ENCODE data around the gene ELP1. TPM values are rescaled to one million over a fixed set of nuclear protein-coding genes. Genes with fewer than 3 reads are reported as not detected.

ELP1 gene
- total RNA-seq, 4 donors from 2014 or later, result 10.0 to 27.2 (median 19.1) TPM

DNA sequence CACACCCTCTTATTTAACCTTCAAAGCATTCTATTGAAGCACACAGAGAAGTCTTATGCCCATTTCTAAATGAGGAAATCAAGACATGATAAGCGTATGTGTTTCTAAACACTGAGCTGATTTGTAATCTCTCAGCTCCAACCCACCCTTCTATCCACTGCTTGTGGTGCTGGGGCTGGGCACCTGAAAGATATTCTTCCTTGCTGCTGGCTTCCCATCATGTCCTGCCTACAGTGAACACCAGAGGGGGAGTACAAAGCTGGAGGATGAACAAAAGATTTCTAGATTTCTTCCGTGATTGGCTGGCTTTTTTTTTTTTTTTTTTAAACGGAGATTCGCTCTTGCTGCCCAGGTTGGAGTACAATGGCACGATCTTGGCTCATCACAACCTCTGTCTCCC, 57.5 kb downstream of the ELP1 start:
- WGBS, 2 donors, result 94 to 95% methylated on average over 5 of the region's 5 CpGs
- no peak for DNase-seq (ENCODE audit: low spot score in 2 of 2)

DNA sequence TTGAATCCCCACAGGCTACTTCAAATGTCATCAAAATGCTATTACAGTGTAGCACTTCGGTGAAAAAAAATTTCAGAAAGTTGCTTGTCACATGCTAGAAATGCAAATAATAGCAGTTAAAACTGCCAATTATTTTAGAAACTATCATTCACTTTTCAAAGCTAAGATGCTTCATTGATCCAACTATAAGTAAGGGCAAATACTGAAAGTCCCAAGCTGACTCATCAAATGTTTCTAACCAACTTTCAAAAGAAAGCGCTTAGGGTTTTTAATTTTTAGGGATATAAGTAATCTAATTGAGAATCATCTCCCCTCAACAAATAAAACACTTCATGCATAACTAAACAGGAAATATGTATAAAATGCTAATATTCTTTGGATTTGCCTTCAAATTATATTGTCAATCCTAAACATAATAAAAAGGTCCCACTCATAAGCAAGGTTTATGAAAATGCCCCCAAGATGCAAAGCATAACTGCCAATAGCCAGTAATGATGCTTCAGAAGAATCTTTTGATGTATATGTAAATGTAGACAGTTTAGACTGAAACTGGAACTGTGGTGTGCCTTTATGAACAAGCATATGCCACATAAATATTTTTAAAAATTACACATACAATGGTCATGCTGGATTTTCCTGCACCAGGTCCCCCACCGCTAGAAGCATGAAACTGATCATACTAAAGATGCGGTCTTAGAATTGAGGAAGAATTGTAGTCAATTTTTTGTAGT, 59.7 kb downstream of the ELP1 start:
- no peak for DNase-seq (ENCODE audit: low spot score in 2 of 2)
- WGBS, 2 donors, result 94 to 97% methylated on average over 4 of the region's 4 CpGs
- intact Hi-C loops (cut with DNase I; ENCODE audit: low total_unique reads), result loop anchor here (10.0 kb wide), 1 partner anchor 51 kb away; no protein-coding TSS in a partner anchor
- no peak overlapping the region for H3K4me3 ChIP-seq (ENCODE audit: low read depth, poor library complexity, severe bottlenecking)
- TF ChIP-seq, protein P1, sequence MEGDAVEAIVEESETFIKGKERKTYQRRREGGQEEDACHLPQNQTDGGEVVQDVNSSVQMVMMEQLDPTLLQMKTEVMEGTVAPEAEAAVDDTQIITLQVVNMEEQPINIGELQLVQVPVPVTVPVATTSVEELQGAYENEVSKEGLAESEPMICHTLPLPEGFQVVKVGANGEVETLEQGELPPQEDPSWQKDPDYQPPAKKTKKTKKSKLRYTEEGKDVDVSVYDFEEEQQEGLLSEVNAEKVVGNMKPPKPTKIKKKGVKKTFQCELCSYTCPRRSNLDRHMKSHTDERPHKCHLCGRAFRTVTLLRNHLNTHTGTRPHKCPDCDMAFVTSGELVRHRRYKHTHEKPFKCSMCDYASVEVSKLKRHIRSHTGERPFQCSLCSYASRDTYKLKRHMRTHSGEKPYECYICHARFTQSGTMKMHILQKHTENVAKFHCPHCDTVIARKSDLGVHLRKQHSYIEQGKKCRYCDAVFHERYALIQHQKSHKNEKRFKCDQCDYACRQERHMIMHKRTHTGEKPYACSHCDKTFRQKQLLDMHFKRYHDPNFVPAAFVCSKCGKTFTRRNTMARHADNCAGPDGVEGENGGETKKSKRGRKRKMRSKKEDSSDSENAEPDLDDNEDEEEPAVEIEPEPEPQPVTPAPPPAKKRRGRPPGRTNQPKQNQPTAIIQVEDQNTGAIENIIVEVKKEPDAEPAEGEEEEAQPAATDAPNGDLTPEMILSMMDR (IDR thresholded peaks at IDR 0.05), result no peak
- no peak for TF ChIP-seq POLR2A (IDR thresholded peaks at IDR 0.05)

More for the DNA sequence above, 57.5 kb downstream of the ELP1 start:
- no peak overlapping the region for H3K4me3 ChIP-seq (ENCODE audit: low read depth, poor library complexity, severe bottlenecking)
- intact Hi-C loops (cut with DNase I; ENCODE audit: low total_unique reads), result loop anchor here (10.0 kb wide), 1 partner anchor 48 kb away; no protein-coding TSS in a partner anchor
- TF ChIP-seq, protein P1 (IDR thresholded peaks at IDR 0.05), result no peak
- TF ChIP-seq POLR2A (IDR thresholded peaks at IDR 0.05), result no peak

DNA sequence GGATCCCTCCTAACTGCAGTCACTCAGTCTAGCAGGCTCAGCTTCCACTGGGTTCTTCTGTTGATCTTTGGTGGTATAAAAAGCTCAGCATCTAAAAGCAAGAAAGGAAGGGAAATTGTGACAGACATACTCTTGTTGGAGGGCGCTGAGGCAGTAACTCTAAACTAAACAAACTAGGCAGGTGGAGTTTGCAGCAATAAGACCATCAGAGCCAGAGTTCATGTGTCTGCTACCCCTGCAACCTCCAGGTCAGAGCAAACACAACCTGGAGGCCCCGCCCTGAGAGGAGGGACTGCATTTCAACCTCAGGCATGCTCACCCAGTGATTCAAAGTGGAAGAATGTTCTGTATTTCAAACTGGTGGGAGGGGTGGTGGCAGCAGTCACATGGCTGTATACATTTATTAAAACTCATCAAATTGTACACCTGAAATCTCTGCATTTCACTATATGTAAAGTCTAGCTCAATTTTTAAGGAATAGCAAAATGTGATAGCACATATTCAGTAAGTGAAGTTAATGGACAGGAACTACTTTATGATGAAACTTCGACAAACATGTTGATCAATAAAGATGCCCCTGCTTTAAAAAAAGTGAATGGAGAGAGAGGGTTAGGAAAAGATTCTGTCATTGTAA, 64.7 kb downstream of the ELP1 start:
- DNase-seq (ENCODE audit: low spot score in 2 of 2), result no peak
- WGBS, 2 donors, result 81 to 84% methylated on average over 3 of the region's 3 CpGs
- TF ChIP-seq, protein P1 (IDR thresholded peaks at IDR 0.05), result no peak
- TF ChIP-seq POLR2A (IDR thresholded peaks at IDR 0.05), result no peak
- intact Hi-C loops (cut with DNase I; ENCODE audit: low total_unique reads), result no loop called here
- H3K4me3 ChIP-seq (ENCODE audit: low read depth, poor library complexity, severe bottlenecking), result no peak overlapping the region

DNA sequence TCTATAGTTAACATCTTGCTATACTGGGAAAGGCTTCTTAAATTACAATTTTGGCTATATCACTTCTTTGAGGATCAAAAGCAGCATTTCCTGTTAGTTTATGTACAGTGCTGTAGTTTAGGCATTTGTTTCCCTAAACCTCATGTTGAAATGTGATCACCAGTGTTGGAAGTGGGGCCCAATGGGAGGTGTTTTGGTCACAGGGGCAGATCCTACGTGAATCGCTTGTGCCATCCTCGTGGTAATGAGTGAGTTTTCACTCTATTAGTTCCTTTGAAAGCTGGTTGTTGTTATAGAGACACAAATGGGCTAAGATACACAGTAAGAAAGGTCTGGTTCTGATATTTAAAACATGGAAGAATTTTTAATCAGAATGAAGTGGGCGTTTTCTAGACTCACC, 66.1 kb downstream of the ELP1 start:
- TF ChIP-seq POLR2A (IDR thresholded peaks at IDR 0.05), result no peak
- WGBS, 2 donors, result 91% methylated on average over 4 of the region's 4 CpGs
- intact Hi-C loops (cut with DNase I; ENCODE audit: low total_unique reads), result no loop called here
- no peak for DNase-seq (ENCODE audit: low spot score in 2 of 2)
- no peak overlapping the region for H3K4me3 ChIP-seq (ENCODE audit: low read depth, poor library complexity, severe bottlenecking)

DNA sequence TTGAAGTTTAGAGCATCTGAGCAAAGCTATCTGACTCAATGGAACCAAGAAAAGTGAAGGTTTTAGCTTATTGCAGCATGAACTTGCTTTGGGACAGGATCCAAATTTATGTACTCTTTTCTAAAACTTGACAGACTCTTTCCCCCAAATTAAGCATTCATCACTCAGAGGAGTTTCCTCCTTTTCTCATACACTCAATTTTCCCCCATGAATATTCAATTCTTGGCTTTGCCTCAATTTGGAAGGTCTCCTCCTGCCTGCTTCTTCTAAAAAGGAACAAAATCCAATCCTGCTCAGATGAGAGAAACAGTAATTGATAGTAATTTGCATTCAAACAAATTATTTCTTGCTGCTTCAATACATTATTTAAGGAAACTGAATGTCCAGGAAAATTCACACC, 66.8 kb downstream of the ELP1 start:
- no peak for DNase-seq (ENCODE audit: low spot score in 2 of 2)
- intact Hi-C loops (cut with DNase I; ENCODE audit: low total_unique reads), result no loop called here
- no peak overlapping the region for H3K4me3 ChIP-seq (ENCODE audit: low read depth, poor library complexity, severe bottlenecking)
- TF ChIP-seq, protein P1 (IDR thresholded peaks at IDR 0.05), result no peak
- no peak for TF ChIP-seq POLR2A (IDR thresholded peaks at IDR 0.05)

DNA sequence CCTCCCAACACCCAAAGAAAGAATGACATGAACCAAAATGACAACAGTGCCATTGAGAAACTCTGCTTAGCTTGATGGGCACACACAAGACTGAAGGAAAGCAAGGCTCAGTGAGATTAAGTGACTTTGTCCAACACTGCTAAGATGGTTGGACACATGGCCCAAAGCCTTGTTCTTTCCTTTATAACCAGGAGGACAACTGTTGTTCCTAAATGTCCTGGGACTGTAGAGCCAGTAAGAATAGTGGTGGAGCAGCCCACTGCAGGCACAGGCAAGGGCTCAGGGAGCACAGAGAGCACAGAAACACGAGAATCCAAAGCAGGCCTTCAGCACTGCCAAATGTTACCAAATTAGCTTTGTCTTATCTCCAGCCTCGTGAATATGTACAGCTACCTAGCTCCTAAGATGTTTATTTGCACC, 67.9 kb downstream of the ELP1 start:
- intact Hi-C loops (cut with DNase I; ENCODE audit: low total_unique reads), result no loop called here
- TF ChIP-seq, protein P1 (IDR thresholded peaks at IDR 0.05), result no peak
- no peak for TF ChIP-seq POLR2A (IDR thresholded peaks at IDR 0.05)
- 68 to 71% methylated on average over 2 of the region's 2 CpGs for WGBS, 2 donors
- no peak for DNase-seq (ENCODE audit: low spot score in 2 of 2)
- no peak overlapping the region for H3K4me3 ChIP-seq (ENCODE audit: low read depth, poor library complexity, severe bottlenecking)

All from lower leg skin (tissue), 4 donors.